ENCODE results near the gene RUNX2.

Gene RUNX2

GRCh38 chr6:45595010-45595851 lies 267.1 kb downstream of the RUNX2 start:
- FAIRE-seq: no peak

- FAIRE-seq: no peak
Measured at GRCh38 chr6:45597424-45597823, 269.3 kb downstream of the RUNX2 start.

GRCh38 chr6:45599053-45599452 lies 270.9 kb downstream of the RUNX2 start:
- no peak for FAIRE-seq

- FAIRE-seq: no peak
Measured at GRCh38 chr6:45605971-45606370, 277.8 kb downstream of the RUNX2 start.

- FAIRE-seq: no peak
Measured at GRCh38 chr6:45606831-45607400, 278.8 kb downstream of the RUNX2 start.

GRCh38 chr6:45607798-45608197 lies 279.7 kb downstream of the RUNX2 start:
- FAIRE-seq: no peak

GRCh38 chr6:45608252-45608913 lies 280.3 kb downstream of the RUNX2 start:
- FAIRE-seq: no peak

- no peak for FAIRE-seq
Measured at GRCh38 chr6:45609141-45609638, 281.1 kb downstream of the RUNX2 start.

- FAIRE-seq: no peak
Measured at GRCh38 chr6:45610374-45610773, 282.2 kb downstream of the RUNX2 start.

GRCh38 chr6:45610832-45611231 lies 282.7 kb downstream of the RUNX2 start:
- no peak for FAIRE-seq

GRCh38 chr6:45611491-45611890 lies 283.4 kb downstream of the RUNX2 start:
- no peak for FAIRE-seq

GRCh38 chr6:45613656-45614055 lies 285.5 kb downstream of the RUNX2 start:
- no peak for FAIRE-seq

- FAIRE-seq: no peak
Measured at GRCh38 chr6:45614488-45615285, 286.6 kb downstream of the RUNX2 start.

GRCh38 chr6:45616209-45616608 lies 288.1 kb downstream of the RUNX2 start:
- no peak for FAIRE-seq

GRCh38 chr6:45617441-45617840 lies 289.3 kb downstream of the RUNX2 start:
- no peak for FAIRE-seq

GRCh38 chr6:45618259-45618658 lies 290.1 kb downstream of the RUNX2 start:
- FAIRE-seq: no peak

GRCh38 chr6:45619211-45619760 lies 291.2 kb downstream of the RUNX2 start:
- no peak for FAIRE-seq

- no peak for FAIRE-seq
Measured at GRCh38 chr6:45619994-45620471, 291.9 kb downstream of the RUNX2 start.

GRCh38 chr6:45624228-45624627 lies 296.1 kb downstream of the RUNX2 start:
- no peak for FAIRE-seq

GRCh38 chr6:45625191-45625664 lies 297.1 kb downstream of the RUNX2 start:
- no peak for FAIRE-seq

- FAIRE-seq: no peak
Measured at GRCh38 chr6:45626087-45626891, 298.2 kb downstream of the RUNX2 start.
